Kidney (tissue), 14 donors: ENCODE measurements around the gene CAPN7. TPM values are rescaled to one million over a fixed set of nuclear protein-coding genes. Genes with fewer than 3 reads are reported as not detected.
"Not testable (repeated sequence)": the region's sequence is repeated elsewhere in the genome, so short reads cannot be mapped to it uniquely, and the experiment has no call there.

ENCODE experiments used
- DNase-seq, 5 donors: peaks; one replicate each; pipeline ENCODE4 v3.0.0-alpha.2; 2013 to 2020
- FAIRE-seq: peaks from 2 replicates; lab custom pipeline; 2012; peaks lifted over from hg19 to GRCh38; lab: Jason Lieb, UNC
- H3K27ac ChIP-seq, 2 donors: one replicate each; pipeline ENCODE4 v1.7.0; 2013; ENCODE audit warnings: low read depth in 2 of 2, low read length in 2 of 2, inconsistent platforms in 1 of 2
- H3K27me3 ChIP-seq: one replicate; pipeline ENCODE4 v1.7.1; 2013; ENCODE audit warnings: low read length, inconsistent platforms; ENCODE audit not compliant: control insufficient read depth, insufficient read depth
- H3K36me3 ChIP-seq, 3 donors: one replicate each; pipeline versions ENCODE4 v1.7.0 to v1.7.1; 2013; ENCODE audit warnings: low read length in 3 of 3, control low read depth in 1 of 3, inconsistent platforms in 1 of 3; ENCODE audit not compliant: insufficient read depth in 3 of 3, control insufficient read depth in 2 of 3
- H3K4me1 ChIP-seq, 3 donors: one replicate each; pipeline versions ENCODE4 v1.7.0 to v1.7.1; 2013; ENCODE audit warnings: low read length in 3 of 3, inconsistent platforms in 1 of 3, low read depth in 1 of 3; ENCODE audit not compliant: control insufficient read depth in 2 of 3, insufficient read depth in 2 of 3
- H3K4me3 ChIP-seq, 3 donors: one replicate each; pipeline versions ENCODE4 v1.7.0 to v1.8.1; 2013; ENCODE audit warnings: low read length in 3 of 3, control low read depth in 1 of 3, inconsistent platforms in 1 of 3
- H3K9ac ChIP-seq, 3 donors: one replicate each; pipeline versions ENCODE4 v1.7.0 to v1.7.1; 2013; ENCODE audit warnings: low read length in 3 of 3, control low read depth in 1 of 3, inconsistent platforms in 1 of 3
- H3K9me3 ChIP-seq, 3 donors: one replicate each; pipeline versions ENCODE4 v1.7.0 to v1.7.1; 2013; ENCODE audit warnings: low read length in 3 of 3, control low read depth in 1 of 3, inconsistent platforms in 1 of 3; ENCODE audit not compliant: control insufficient read depth in 2 of 3, insufficient read depth in 1 of 3
- intact Hi-C: fragments of 100-400 bp; cut with DNase I; formaldehyde crosslinking; loops from one replicate; pipeline ENCODE4 v1.11.1; 2022
- polyA plus RNA-seq: library from polyadenylated mRNA; stranded (reverse); fragments of 350-450 nt; fragmentation: Illumina TruSeq; extraction: RNeasy Lipid Tissue Mini Kit (QIAGEN cat#74804); gene quantifications from one replicate; pipeline ENCODE4 v1.2.3, GENCODE V29; 2014; ENCODE audit warnings: low read depth, low replicate concordance; ENCODE audit not compliant: insufficient read depth
- total RNA-seq: library from RNA; stranded (reverse); fragmentation: NEBNext Ultra II Directional; extraction: Animal tissue kit (Norgen Biotek cat#: 25700); gene quantifications from one replicate; pipeline ENCODE4 v1.2.1, GENCODE V29; 2021
- TF ChIP-seq, protein P1 (sequence below): IDR thresholded peaks from 3 replicates; pipeline ENCODE4 v1.5.1; 2012; ENCODE audit warnings: mild to moderate bottlenecking, moderate library complexity, borderline replicate concordance; ENCODE audit not compliant: insufficient read depth; ENCODE audit errors: extremely low read depth
- donor health status: control.
- donor health status: control.
- donor health status: control.
- donor health status: control.
- donor health status: control.
- donor health status: DM: yes; HTN: yes; CAD: no.
- donor health status: Normal renal cell carcinoma (clear cell type).

Gene CAPN7
- total and polyA plus RNA-seq, 2 donors from 2014 or later, result 14.9 to 40.7 TPM

DNA sequence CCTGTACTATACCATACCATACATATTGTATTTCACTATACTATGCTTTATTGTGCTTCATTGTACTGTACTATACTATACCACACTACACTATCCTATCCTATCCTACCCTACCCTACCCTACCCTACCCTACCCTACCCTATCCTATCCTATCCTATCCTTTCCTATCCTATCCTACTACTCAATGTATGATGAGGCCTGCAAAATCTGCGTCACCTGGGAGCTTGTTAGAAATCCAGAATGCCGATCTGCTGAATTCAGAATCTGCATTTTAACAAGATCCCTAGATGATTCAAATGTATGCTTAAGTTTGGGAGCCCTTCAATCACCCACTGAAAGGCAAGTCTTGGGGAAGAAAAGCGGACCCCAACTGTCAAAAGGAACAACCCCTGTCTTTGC is 45.4 kb upstream of the CAPN7 start:
- no peak for DNase-seq
- no peak overlapping the region for H3K4me3 ChIP-seq
- H3K27me3 ChIP-seq, result no peaks in the 10 kb centered on the region
- no peaks in the 10 kb centered on the region for H3K36me3 ChIP-seq
- TF ChIP-seq, protein P1, sequence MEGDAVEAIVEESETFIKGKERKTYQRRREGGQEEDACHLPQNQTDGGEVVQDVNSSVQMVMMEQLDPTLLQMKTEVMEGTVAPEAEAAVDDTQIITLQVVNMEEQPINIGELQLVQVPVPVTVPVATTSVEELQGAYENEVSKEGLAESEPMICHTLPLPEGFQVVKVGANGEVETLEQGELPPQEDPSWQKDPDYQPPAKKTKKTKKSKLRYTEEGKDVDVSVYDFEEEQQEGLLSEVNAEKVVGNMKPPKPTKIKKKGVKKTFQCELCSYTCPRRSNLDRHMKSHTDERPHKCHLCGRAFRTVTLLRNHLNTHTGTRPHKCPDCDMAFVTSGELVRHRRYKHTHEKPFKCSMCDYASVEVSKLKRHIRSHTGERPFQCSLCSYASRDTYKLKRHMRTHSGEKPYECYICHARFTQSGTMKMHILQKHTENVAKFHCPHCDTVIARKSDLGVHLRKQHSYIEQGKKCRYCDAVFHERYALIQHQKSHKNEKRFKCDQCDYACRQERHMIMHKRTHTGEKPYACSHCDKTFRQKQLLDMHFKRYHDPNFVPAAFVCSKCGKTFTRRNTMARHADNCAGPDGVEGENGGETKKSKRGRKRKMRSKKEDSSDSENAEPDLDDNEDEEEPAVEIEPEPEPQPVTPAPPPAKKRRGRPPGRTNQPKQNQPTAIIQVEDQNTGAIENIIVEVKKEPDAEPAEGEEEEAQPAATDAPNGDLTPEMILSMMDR, result no peak
- no peak for FAIRE-seq
- peaks cover 0 to 3% (median 0%) of the 10 kb centered on the region in 3 donors for H3K9me3 ChIP-seq
- H3K4me1 ChIP-seq, result no peaks in the 10 kb centered on the region
- H3K9ac ChIP-seq, result no peak overlapping the region
- H3K27ac ChIP-seq, result no peak overlapping the region
- intact Hi-C loops, result no loop called here

DNA sequence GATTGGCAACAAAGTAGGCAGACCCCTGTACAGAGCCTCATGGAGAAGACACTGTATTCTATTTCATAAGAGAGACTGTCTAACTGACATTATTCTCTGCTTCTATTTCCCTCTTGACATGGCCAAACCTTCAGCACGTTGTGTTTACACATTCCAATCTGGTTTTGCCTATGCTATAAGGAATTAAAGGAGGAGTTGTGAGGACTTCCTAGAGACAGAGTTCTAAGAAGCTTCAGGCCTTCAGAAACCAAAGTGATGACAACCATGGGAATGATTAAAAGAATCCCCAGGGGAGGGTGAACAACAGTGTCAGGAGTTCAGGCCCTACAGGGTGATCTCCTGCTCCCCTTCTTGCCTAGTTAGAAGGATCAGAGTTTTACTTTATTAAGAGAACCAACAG is 44.9 kb upstream of the CAPN7 start:
- H3K9ac ChIP-seq, result no peak overlapping the region
- H3K4me3 ChIP-seq, result no peak overlapping the region
- FAIRE-seq, result no peak
- H3K4me1 ChIP-seq, result no peaks in the 10 kb centered on the region
- H3K36me3 ChIP-seq, result no peaks in the 10 kb centered on the region
- no peak for DNase-seq
- peaks cover 0 to 3% (median 0%) of the 10 kb centered on the region in 3 donors for H3K9me3 ChIP-seq
- no peak overlapping the region for H3K27ac ChIP-seq
- H3K27me3 ChIP-seq, result no peaks in the 10 kb centered on the region
- intact Hi-C loops, result no loop called here
- TF ChIP-seq, protein P1, result no peak

DNA sequence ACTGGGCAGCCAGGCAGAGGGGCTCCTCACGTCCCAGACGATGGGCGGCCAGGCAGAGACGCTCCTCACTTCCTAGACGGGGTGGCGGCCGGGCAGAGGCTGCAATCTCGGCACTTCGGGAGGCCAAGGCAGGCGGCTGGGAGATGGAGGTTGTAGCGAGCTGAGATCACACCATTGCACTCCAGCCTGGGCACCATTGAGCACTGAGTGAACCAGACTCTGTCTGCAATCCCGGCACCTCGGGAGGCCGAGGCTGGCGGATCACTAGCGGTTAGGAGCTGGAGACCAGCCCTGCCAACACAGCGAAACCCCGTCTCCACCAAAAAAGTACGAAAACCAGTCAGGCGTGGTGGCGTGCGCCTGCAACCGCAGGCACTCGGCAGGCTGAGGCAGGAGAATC is 42.4 kb upstream of the CAPN7 start:
- intact Hi-C loops, H3K9me3 ChIP-seq, H3K9ac ChIP-seq, FAIRE-seq, H3K27me3 ChIP-seq, H3K4me1 ChIP-seq, DNase-seq, H3K36me3 ChIP-seq, H3K4me3 ChIP-seq, H3K27ac ChIP-seq: not testable (repeated sequence)

DNA sequence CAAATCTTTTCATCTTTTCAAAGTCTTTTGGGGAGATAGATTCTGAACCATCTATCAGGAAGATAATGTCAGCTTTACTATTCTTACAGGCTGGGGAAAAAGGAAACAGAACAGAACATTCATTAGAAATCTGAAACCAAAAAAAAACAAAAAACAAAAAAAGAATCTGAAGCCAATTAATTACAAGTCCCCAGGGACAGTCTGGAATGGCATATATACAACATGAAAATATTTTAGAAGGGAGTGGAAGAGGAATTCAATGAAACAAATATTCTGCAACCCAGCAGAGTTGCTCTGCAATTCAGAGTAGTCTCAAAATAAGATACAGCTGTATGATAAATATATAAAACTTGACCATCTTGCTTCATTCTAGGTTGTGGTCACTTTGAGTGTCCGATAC is 41.7 kb upstream of the CAPN7 start:
- TF ChIP-seq, protein P1, result no peak
- Histone ChIP-seq H3K27me3 (no peaks in the 10 kb centered on the region), H3K9ac (no peak overlapping the region), H3K4me3 (no peak overlapping the region), H3K4me1 (no peaks in the 10 kb centered on the region), H3K36me3 (no peaks in the 10 kb centered on the region), H3K27ac (no peak overlapping the region), H3K9me3 (no peaks in the 10 kb centered on the region)
- intact Hi-C loops, result no loop called here
- no peak for FAIRE-seq
- peak in 2 of 5 donors; percentile 74 to 93 for DNase-seq
